Stimulated activated CD4-positive, alpha-beta T cell treated with anti-CD3 and anti-CD28 coated beads, Interleukin-2, amount 100 ng/mL, for 24 hours (primary cell): ENCODE results near the gene MRPL21.

Experiments used
- DNase-seq, 2 donors: peaks; one replicate each; pipeline ENCODE4 v3.0.0-alpha.2; 2020

The MRPL21 gene

DNA sequence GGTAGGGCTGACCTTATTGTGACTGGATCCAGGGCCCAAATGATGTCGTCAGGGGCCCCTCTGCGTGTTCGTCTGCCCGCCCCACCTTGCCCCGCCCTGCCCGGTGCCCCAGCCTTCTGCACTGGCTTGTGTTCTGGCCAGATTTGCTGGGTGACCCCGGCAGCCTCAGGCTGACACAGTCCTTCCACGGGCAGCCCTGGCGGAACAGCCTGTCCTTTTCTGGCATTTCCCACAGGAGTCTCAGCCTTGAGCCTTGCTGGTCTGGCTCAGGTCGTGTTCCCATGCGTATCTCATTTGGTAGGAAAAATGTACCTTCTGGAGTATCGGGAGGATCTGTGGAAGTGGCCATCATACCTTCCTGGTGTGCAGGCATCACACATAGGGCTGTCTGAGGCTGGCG is 31.0 kb upstream of the MRPL21 start:
- DNase-seq = no peak

DNA sequence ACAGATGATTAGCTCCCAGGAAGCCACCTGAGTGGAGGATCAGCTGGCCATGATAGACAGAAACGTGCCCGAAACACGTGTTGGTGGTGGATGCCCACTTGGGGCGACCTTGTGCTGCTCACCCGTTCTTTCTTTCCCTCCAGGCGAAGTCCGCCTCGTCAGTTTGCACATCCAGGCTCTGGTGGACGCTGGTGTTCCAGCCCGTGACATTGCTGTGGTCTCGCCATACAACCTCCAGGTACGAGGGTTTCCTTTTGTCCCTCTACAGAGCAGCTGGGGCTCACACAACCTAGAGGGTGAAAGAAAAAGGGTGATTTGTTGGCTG is 30.7 kb upstream of the MRPL21 start:
- no peak for DNase-seq

DNA sequence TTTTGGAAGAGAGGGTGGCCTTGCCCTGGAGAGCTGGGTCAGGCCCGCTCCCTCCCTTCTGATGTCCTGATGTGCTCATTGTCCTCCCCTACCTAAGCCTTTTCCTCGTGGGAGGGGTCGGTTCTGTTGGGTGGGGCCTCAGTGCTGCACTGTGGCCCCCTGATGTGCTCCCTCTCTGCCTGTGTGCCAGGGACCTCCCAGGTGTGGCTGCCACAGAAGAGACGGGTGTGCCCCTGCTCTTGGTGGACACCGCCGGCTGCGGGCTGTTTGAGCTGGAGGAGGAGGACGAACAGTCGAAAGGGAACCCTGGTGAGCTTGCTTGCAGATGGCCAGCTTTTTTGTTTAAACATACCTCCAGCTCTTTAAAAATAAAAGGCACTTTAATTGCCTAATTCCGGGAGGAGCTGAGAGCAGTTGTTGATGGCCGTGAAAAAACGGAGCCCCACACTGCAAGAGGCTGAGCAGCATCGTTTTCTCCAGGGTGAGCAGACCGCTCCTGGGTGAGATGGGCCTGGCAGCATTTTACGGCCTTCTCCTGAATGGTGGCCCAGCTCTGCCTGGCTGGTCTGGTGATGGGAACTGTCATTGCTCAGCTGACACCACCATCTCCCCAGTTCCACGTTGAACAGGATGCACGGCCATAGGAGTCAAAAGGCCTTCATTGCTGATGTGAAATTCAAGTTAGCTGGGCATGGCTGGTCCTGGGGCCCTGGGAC is 30.1 kb upstream of the MRPL21 start:
- no peak for DNase-seq

DNA sequence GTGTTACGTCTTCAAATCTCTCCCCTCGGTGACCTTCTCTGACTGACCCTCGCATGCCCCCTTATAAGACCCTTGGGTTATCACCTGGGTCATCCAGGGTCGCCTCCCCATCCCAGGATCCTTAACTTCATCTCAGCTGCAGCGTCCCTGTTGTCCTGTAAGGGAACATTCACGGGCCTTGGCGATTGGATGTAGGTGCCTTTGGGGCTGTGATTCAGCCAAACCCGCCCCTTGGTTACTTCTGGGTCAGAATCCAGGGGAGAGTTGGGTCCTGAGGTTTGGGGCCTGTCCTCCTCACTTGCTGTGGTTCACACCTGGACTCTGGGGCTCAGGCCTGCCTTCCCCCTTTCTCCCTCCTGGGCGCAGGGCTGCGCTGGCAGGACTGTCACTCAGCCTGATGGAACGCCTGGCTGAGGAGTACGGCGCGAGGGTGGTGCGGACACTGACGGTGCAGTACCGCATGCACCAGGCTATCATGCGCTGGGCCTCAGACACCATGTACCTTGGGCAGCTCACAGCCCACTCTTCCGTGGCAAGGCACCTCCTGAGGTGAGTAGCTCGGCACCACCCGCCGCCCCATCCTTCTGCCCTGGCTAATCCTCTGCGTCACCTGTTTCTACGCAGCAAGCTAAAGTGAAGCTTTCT is 29.4 kb upstream of the MRPL21 start:
- no peak for DNase-seq

DNA sequence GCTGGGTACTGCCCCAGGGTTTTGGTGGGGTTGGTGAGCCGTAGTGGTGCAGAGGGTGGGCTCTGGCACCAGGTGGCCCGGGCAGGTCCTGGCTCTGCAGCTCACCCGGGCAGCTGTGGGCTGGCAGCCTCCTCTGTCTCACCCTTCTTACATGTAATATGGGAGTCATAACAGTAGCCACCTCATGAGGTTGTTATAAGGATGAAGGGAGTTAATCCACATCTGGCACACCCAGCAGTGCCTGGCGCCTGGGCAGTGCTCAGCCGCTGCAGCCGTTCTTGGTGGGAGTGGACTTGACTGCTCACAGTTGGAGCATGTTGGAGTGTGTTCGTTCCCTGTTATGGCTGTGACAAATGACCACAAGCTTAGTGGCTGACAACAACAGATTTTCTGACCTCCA is 28.7 kb upstream of the MRPL21 start:
- DNase-seq = no peak

DNA sequence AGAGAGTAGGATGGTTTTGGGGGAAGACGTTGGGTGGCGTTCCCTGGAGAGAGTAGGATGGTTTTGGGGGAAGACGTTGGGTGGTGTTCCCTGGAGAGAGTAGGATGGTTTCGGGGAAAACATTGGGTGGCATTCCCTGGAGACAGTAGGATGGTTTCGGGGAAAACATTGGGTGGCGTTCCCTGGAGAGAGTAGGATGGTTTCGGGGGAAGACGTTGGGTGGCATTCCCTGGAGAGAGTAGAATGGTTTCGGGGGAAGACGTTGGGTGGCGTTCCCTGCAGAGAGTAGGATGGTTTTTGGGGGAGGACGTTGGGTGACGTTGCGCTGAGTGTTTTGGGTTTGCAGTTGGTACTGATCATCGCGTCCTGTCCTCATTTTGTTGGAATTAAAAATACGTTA is 28.3 kb upstream of the MRPL21 start:
- no peak for DNase-seq

DNA sequence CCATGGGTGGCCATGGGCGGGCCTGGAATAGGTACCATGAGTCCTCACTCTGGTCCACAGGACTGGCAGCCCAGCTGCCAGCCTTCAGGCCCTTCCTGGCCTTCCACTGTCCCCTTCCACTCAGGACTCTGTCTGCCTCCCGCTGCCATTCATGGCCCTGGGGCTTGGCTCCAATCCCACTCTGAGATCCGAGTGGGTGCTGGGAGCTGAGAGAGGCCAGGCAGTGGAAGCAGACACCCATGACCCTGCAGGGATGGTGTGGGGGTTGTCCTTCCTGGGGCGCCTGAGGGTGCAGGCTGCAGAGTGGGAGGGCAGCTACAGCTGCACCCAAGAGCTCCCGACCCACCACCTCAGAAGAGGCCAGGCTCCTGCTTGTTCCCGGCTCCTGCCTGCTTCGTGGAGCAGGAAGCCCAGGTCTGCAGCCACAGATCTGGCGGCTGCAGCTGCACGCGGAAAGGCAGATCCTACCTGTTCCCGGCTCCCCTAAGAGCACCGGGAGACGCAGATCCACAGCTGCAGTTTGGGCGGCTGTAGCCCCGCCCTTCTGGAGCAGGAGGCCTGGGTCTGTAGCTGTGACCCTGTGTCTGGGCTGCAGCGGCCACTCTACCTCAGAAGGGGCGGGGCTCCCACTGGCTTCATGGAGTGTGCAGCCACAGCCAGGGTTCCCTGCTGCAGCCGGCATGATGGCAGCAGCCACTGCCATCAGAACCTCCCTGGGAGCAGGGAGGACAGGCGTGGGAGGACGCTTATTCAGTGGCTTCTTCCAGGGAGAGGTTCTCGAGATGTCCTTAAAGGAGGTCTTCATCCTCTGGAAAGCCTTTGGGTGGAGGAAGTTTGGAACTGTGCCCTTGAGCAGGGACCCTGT is 27.6 kb upstream of the MRPL21 start:
- no peak for DNase-seq

DNA sequence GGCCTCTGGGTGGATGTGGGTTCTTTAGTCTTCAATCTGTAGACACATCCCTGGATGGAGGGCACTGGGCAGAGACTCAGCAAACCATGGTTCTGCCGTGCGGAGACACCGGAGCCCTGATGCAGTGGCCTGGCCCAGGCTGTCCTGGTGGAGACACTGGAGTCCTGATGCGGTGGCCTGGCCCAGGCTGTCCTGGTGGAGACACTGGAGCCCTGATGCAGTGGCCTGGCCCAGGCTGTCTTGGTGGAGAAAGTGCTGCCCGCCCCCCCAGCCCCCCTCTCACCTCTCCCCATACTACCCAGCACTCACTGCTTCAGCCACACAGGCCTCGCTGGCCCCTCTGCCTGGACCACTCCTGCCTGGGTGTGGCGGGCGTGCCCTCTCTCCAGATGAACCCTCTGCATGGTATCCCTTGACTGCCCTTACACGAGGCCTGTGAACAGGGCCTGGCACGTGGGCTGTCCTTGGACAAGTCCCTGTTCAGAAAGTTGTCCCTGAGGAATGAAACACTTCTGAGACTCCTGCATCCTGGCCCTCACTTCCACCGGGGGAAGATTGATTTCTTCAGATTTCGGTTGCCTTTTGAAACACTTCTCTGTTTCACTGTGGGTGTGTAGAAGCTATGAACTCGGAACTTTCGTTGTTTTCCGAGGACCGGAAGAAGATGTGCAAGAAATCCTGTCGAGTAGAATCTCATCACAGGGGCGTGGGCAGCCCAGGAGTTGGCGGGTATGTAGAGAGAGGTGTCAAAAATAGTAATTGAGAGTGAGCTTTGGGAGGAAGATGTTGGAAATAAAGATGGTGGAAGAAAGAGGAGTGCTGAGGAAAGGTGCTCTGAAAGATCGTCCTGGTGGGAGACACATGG is 26.3 kb upstream of the MRPL21 start:
- no peak for DNase-seq

DNA sequence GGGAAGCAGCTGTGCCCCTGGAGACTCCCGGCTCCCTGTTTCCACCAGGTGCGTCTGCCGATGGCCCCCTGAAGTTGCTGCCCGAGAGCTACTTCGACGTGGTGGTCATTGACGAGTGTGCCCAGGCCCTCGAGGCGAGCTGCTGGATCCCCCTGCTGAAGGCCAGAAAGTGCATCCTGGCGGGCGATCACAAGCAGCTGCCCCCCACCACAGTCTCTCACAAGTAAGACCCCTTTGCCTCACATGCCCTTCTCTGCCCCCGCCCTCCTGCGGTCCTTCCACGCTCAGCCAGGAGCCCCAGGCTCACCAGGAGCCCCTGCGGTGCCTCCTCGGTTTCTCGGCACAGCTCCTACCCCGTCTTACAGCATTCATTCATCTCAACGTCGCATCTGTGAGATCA is 25.5 kb upstream of the MRPL21 start:
- no peak for DNase-seq

DNA sequence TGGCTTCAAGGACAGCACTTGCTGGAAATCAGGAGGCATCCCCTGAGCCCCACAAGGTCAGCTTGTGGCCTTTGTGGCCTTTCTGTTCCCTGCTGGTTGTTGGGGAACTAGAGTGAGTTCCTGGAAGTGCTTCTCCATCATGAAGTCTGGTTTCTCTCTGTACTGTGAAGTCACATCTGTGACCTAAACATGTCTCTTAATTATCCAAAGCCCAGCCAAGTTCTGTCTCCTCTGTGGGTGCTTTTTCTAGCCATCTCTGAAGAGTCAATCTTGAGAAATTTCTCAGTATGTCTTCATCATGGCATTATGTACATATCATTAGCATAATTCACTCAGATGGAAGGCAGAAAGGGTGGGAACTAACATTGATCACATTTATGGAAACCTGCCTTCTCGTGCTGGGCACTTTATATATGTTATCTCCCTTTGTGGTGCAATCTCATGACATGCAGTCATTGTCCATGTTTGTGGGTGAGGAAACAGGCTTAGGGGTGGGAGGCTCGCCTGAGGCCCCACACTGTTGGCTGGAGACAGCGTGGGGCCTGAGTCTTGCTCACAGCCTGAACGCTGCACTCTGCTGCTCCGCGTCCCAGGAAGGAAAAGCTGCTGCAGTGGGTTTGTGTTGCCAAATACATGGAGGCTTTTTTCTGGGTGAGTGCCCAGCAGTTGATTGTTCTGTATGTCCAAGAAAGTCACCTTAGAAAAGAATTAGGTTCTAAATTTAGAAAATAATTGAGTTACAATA is 24.7 kb upstream of the MRPL21 start:
- no peak for DNase-seq

DNA sequence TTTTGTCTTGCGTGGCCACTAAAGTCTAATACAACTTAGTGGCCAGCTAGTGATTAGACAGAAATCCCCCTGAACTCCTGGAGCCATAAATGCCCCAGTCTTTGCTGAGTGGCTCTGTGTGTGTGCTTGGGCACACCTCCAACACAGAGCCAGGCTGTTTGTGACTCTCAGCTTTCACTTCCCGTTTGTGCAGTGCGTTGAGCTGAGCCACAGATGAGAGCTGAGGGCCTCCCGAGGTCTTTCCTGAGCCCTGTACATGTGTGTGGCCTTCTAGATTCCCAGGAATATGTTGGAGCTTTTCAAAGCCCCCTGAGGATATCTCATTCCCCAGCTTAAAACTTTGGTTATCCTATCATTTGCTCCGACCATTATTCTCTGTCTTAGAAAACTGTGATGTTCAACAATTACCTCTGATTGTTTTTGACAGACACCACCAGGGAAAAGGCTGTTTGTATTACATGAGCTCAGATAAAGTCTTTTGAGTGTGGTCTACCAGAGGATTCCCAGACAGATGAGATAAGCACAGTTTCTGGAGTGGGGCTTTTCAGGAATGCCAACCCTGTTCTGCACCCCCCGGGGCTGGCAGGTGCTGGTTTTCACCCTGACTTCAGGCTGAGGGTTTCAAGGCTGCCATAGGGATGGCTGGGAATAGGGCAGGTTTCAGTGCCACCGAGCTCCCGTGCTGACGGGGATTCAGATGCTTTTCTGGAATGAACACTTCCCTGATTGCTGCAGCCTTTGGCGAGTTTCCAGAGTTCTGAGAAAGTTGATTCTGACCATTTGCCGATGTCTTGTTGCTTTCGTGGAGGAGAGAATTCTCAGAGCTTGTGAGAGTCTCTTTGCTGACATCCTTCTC is 23.9 kb upstream of the MRPL21 start:
- no peak for DNase-seq

DNA sequence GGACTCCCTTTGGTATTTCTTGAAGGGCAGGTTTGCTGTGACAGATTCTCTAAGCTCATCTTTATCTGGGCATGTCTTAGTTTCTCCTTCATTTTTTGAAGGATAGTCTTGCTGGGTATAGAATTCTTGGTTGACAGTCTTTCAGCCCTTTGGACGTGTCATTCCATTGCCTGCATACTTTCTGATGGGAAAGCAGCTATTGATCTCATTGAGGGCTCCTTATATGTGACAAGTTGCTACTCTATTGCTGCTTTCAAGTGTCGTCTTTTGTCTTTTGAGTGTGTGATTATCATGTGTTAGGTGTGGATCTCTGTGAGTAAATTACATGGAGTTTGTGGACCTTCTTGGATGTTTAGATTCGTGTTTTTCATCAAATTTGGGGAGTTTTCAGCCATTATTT is 22.0 kb upstream of the MRPL21 start:
- no peak for DNase-seq

DNA sequence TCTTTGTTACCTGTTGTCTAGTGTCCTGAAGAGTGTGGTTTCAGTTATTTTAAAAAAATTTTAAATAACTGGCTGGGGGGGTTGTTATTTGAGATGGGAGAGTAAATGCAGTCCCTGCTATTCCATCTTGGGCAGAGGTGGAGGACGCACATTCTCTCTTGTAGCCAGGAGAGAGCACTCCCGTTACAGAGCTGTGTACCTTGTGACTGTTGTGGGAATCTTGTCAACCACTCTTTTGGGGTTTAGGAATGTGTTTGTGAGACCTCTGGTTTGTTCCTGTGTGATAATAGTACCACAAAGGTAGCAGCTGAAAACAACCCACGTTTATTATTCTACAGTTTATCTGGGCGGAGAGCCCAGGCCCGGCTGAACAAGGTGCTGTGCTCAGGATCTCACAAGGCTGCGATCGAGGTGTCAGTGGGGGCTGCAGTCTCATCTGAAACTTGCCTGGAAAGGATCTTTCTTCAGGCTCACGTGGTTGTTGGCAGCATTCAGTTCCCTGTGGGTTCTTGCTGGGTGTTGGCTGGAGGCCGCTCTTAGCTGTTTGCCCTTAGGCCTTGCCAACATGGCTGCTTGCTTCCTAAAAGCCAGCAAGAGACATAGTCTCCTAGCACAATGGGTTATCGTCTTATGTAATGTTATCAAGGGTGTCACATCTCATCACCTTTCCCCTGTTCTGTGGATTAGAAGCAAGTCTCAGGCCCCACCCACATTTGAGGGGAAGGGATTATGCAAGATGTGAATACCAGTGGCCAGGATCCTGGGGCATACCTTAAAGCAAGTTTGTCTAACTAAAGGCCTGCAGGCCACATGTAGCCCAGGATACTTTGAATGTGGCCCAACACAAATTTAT is 20.7 kb upstream of the MRPL21 start:
- no peak for DNase-seq

DNA sequence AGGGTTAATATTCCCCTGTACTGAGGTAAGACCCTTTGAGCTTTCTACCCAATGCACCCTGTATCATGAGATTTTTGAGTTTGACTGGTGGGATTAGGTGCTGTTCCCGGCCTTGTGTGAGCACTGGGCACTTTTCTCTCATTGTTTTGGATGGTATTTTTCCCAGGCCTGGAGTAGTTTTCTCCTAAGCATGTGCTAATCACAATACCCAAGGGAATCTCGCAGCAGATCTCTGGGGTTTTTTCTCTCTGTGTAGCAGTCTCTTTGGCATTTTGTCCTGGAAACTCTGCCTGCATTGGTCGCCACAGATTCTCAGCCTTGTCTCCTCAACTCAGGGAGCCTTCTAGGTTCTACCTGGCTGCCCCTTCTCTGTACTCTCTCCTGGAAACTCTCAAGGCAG is 20.0 kb upstream of the MRPL21 start:
- DNase-seq = no peak

DNA sequence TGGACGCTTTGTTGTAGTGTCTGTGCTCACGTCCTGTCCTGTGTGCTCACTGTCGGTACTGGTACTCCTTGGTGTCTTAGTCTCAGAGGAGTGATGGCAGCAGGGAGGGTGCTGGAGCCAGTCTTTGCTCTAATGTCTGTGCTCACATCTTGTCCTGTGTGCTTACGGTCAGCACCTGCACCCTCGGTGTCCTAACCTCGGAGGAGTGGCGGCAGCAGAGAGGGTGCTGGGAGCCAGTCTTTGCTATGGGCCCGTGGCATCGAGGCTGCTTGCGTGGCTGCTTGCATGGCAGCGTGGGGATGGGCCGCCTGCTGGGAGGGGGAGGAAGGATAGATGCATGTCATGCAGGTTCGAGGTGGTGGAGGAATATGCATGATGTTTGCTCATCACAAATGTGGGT is 12.8 kb upstream of the MRPL21 start:
- no peak for DNase-seq

DNA sequence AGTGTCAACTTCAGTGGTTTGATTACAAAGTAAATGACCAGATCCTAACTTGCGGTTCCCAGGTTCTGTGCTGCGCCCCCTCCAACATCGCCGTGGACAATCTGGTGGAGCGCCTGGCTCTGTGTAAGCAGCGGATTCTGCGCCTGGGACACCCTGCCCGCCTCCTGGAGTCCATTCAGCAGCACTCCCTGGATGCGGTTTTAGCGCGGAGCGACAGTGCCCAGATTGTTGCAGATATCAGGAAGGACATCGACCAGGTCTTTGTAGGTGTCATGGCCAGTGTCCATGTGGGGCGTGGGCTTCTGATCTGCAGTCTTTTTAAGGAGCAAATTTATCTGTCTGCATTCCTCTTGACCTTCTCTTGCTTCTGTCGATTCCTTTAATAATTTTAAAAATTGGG is 11.1 kb upstream of the MRPL21 start:
- DNase-seq = no peak

DNA sequence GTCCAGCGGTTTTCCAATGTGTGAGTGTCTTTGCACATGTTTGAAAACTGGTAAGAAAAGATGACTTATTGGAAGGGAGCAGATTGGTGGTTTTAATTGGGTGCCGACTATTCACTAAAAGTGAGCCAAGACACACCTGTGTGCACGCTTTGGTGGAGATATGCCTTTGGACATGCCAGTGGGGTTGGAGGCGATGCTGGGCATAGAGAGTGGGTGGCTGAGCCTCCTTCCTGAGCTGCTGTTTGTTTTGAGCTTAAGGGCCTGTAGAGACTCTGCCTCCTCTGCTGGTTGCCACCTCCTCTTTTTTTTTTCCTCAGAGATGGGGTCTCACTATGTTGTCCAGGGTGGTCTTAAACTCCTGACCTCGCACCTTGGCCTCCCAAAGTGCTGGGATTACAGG is 9.6 kb upstream of the MRPL21 start:
- no peak for DNase-seq

DNA sequence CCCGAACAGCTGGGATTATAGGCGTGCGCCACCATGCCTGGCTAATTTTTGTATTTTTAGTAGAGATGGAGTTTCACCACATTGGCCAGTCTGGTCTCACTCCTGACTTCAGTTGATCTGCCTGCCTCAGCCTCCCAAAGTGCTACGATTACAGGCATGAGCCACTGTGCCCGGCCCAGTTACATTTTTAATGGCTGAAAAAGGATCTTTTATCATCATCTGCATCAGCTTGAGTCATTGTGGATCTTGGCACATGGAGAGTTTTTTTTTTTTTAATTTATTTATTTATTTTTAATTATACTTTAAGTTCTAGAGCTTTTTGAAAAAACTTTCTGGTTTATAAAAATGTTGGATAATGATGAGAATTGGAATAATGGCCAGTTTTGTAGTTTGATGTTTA is 8.6 kb upstream of the MRPL21 start:
- no peak for DNase-seq

DNA sequence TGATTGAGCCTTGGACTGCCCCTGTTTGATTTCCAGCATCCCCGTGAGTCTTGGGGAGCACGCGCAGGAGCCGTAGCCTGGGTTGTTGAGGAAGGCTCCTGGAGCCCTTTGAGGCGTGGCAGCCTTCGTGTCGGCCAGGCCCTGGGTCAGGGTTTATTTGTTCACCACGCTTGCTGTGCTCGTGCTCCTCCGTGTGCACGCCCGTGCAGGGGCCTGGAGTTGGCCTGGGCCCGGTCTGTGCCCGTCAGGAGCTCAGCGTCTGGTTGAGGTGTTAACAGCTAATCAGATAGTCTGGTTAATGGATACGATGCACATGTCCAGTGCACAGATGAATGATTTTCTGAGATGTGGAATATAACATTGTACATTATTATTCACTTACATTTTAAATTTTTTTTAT is 8.1 kb upstream of the MRPL21 start:
- DNase-seq = no peak

DNA sequence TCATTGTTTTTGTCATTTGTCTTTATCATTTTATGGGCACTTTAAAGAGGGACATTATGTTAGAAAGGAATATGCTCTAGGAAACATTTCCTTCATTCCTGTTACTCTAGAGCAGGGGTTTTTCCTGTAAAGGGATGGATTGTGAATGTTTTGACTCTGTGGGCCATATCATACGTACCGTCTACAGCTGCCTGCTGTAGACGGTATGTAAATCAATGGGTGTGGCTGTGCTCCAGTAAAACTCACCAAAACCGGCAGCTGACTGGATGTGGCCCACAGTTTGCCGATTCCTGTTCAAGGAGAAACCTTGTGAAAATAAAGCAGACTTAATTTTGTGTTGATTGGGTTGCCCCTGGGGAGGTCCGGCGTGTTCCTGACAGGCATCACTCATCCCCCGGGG is 7.3 kb upstream of the MRPL21 start:
- no peak for DNase-seq

DNA sequence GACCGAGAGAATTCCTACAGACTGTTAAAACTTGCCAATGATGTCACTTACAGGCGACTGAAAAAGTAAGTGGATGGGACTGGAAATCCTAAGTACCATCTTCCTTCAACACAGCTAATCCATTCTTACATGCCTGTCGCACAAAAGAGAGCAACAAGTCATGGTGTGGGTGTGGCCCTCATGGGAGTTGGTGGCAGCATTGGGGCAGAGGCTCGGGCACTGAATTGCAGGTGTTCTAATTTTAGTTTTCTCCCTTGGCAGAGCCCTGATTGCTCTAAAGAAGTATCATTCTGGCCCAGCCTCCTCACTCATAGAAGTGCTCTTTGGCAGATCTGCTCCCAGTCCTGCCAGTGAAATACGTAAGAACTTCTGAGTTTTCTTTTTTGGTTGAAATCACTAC is 4.6 kb upstream of the MRPL21 start:
- no peak for DNase-seq
